ENCODE data around the gene TMEM255B. TPM values are rescaled to one million over a fixed set of nuclear protein-coding genes. Genes with fewer than 3 reads are reported as not detected.

The TMEM255B gene
- total and polyA plus RNA-seq, 9 of the 15 experiments (the other 6 are each of a cell fraction or from before 2014, with no cell fraction given) = 0.01 to 0.75 (median 0.23) TPM

DNA sequence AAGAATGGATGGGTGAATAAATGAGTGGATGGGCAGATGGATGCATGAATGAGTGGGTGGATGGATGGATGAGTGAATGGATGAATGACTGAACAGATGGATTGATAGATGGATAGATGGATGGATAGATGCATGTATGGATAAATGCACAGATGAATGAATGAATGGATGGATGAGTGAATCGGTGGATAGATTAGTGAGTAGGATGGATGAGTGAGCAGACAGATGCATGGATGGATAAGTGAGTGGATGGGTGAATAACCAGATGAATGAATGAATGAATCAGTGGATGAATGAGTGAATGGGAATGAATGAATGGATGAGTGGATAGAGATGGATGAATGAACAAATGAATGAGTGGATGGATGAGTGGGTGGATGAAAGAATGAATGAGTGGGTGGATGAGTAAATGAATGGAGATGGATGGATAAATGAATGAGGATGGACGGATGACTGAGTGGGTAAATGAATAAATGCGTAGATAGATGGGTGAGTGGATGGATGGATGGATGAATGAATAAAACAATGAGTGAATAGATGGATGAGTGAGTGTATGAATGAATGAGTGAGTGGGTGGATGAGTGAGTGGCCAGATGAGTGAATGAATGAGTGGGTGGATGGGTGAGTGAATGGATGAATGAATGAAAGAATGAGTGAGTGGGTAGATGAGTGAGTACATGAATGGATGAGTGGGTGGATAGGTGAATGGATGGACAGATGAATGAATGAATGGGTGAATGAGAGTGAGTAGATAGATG lies 91.9 kb downstream of the TMEM255B start (continued):
- TF ChIP-seq, protein P1, sequence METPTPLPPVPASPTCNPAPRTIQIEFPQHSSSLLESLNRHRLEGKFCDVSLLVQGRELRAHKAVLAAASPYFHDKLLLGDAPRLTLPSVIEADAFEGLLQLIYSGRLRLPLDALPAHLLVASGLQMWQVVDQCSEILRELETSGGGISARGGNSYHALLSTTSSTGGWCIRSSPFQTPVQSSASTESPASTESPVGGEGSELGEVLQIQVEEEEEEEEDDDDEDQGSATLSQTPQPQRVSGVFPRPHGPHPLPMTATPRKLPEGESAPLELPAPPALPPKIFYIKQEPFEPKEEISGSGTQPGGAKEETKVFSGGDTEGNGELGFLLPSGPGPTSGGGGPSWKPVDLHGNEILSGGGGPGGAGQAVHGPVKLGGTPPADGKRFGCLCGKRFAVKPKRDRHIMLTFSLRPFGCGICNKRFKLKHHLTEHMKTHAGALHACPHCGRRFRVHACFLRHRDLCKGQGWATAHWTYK (CRISPR knock-in tag; IDR thresholded peaks at IDR 0.05) = no peak
- TF ChIP-seq ATF7 (IDR thresholded peaks at IDR 0.05) = no peak
- no peak for TF ChIP-seq SRF (CRISPR knock-in tag; IDR thresholded peaks at IDR 0.05)

DNA sequence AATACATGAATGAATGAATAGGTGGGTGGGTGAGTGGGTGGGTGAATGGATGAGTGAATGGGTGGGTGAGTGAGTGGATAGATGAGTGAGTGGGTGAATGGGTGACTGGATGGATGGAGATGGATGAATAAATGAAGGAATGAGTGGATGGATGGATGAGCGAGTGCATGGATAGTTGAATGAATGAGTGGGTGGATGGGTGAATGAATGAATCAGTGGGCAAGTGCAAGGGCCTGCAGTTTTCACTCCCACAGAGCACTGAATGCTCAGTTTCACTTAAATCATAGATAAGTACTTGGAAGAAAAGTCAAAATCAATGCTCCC lies 92.4 kb downstream of the TMEM255B start:
- CTCF ChIA-PET (ENCODE audit: low intra/inter-chr PET ratio) = no interaction called here
- DNase-seq (ENCODE audit: extremely low read depth in 1 of 4, low spot score in 3 of 4) (no peak), FAIRE-seq (no peak), ATAC-seq (no peak)
- in situ Hi-C loops (cut with MboI) (no loop called here), intact Hi-C loops (cut with micrococcal nuclease) (no loop called here)
- Histone ChIP-seq H3K4me2 (ENCODE audit: insufficient read depth, low read length) (no peak overlapping the region), H3K36me3 (ENCODE audit: control insufficient read depth, insufficient read depth, low read length) (no peaks in the 10 kb centered on the region), H3K9me3 (replicated peaks; ENCODE audit: control insufficient read depth, insufficient read depth, low read depth, low read length) (no peaks in the 10 kb centered on the region), H3K79me2 (ENCODE audit: control insufficient read depth, insufficient read depth, low read length) (peaks cover 11% of the 10 kb centered on the region; the same call in 2 of the 3 replicates), H4K20me1 (replicated peaks; ENCODE audit: control insufficient read depth, insufficient read depth, low read length) (no peaks in the 10 kb centered on the region), H2AFZ (ENCODE audit: low read depth, low read length) (no peak overlapping the region), H3K9ac (ENCODE audit: insufficient read depth in 1 of 2, low read depth in 2 of 2, low read length in 2 of 2) (no peak overlapping the region), H3K9me1 (ENCODE audit: control insufficient read depth, insufficient read depth, low read length) (no peaks in the 10 kb centered on the region), H3K27me3 (ENCODE audit: control insufficient read depth in 2 of 2, insufficient read depth in 2 of 2, low read length in 2 of 2) (no peaks in the 10 kb centered on the region), H3K4me1 (replicated peaks in 1 of 2; ENCODE audit: control insufficient read depth in 2 of 2, insufficient read depth in 2 of 2, low read length in 2 of 2) (peaks cover 24 to 51% of the 10 kb centered on the region in 2 experiments), H3K27ac (ENCODE audit: extremely low read depth, low read depth, low read length) (no peak overlapping the region), H3K4me3 (no peak overlapping the region)
- TF ChIP-seq RFX7 (CRISPR knock-in tag; IDR thresholded peaks at IDR 0.05) (no peak), ZNF77 (CRISPR knock-in tag; IDR thresholded peaks at IDR 0.05) (no peak), CREB1 (IDR thresholded peaks at IDR 0.05) (no peak), CREB1 (CRISPR knock-in tag; IDR thresholded peaks at IDR 0.05) (no peak), POLR3A (IDR thresholded peaks at IDR 0.05; ENCODE audit: borderline replicate concordance, extremely low read depth, insufficient read depth, insufficient read length) (no peak), ZNF224 (CRISPR knock-in tag; IDR thresholded peaks at IDR 0.05) (no peak)
- TF ChIP-seq, protein P2, sequence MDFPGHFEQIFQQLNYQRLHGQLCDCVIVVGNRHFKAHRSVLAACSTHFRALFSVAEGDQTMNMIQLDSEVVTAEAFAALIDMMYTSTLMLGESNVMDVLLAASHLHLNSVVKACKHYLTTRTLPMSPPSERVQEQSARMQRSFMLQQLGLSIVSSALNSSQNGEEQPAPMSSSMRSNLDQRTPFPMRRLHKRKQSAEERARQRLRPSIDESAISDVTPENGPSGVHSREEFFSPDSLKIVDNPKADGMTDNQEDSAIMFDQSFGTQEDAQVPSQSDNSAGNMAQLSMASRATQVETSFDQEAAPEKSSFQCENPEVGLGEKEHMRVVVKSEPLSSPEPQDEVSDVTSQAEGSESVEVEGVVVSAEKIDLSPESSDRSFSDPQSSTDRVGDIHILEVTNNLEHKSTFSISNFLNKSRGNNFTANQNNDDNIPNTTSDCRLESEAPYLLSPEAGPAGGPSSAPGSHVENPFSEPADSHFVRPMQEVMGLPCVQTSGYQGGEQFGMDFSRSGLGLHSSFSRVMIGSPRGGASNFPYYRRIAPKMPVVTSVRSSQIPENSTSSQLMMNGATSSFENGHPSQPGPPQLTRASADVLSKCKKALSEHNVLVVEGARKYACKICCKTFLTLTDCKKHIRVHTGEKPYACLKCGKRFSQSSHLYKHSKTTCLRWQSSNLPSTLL (IDR thresholded peaks at IDR 0.05) = no peak
- no TSS peak for BruUV-seq (replicated peaks)
- WGBS (ENCODE audit: insufficient coverage, low coverage, missing lambda C conversion rate) = 100% methylated on average over 1 of the region's 1 CpG
- POLR2A ChIA-PET = interaction anchor here (0.6 kb wide), 1 partner anchor 10 kb away, joined by 4 read pairs; no protein-coding TSS in a partner anchor
